ENCODE results near the gene ULBP2.
A peak's percentile ranks its signal among the peaks of the same experiment; 100 is the strongest.
"Not testable (repeated sequence)": the region's sequence is repeated elsewhere in the genome, so short reads cannot be mapped to it uniquely, and the experiment has no call there.

Gene ULBP2

DNA sequence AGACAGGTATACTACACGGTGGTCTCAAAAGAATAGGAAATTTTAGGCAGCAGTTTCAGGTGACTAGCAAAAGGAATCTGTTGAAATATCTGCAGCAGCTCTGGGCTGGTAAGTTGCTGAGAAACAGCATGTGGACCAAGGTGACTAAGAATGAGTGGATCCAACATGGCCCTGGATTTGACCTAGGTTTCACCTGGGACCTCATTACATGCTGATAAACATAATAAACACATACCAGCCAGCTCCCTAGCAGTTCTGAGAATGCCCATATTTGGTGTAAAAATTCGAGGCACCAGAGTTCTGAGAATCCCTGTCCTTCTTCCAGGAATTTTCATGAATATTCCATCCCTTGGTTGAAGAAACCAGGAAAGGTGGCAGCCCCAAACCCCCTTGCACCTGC, 11.6 kb downstream of the ULBP2 start:
- DNase-seq, result not testable (repeated sequence)

DNA sequence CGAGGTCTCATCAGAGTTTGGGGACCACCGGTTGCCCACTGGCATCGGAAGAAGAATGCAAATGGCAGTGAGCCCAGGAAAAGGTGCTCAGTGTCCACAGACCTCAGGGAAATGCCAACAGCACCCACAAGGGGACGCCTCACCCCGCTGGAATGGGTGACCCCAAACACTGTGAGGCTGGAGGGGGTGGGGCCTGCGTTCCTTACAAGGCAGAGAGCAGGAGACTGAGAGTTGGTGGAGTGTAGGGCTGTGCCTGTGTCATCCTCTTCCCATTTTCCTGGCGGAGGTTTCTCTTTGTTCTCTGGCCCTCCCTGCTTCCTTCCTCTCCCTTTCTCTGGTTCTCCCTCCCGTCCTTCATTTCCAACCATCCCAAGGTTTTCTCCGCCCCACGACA, 12.1 kb downstream of the ULBP2 start:
- DNase-seq, result not testable (repeated sequence)

DNA sequence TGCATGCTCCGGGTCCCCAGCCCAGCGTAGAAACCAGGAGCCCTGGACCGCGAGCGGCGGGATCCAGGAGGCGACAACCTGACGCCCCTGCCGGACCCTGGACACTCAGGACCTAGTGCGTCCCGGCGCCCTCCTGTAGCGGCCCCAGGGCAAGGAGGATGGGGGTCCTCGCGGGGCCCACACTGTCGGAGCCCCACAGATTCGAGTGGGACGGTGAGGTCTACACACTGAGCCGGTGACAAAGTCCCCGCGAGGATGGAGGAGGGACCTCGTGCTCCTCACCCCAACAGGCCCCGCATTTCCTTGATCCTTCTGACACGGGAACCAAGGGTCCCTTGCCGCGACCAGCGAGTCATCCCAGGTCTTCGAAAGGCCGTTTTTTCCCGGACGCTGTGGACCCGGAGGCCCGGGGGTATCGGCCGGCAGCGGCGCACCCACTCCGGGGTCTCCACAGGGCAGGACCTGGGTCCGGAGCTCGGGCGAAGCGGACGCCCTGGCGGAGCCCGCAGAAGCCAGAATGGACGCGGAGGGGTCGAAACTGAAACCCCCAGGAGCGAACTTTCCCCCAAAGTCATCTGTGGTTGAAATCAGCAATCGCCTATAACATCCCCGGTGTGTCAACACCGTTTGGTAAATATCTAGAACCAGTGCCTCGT, 12.6 kb downstream of the ULBP2 start:
- DNase-seq, result not testable (repeated sequence)

DNA sequence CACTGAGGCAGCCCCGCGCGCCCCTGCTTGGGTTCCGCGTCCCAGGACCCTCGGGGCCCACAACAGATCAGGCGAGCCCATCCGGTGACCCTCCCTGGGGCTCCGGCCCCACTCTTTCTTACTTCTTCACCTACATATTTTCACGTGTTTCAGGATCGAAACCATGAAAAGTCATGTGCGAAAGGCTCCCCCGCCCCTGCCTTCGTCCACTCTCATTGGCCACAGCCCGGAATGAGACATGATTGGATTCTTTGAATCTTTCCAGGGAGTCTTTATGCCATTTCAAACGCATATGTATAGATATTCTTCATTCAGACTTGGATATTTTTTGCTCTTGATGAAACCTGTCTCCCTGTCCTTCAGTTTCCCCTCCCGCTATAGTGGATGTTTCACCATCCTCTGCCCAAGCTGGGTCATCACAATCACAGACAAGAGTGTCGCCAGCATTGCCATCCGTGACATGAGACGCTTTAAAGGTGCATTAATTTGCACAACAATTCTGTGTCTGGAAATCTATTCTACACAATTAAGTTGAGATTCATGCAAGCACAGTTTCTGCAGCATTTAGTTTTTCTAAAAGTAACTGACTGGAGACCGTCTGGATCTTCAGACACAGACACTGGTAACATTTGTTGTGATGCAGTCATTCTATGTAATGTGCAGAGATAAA, 13.3 kb downstream of the ULBP2 start:
- DNase-seq, result not testable (repeated sequence)

DNA sequence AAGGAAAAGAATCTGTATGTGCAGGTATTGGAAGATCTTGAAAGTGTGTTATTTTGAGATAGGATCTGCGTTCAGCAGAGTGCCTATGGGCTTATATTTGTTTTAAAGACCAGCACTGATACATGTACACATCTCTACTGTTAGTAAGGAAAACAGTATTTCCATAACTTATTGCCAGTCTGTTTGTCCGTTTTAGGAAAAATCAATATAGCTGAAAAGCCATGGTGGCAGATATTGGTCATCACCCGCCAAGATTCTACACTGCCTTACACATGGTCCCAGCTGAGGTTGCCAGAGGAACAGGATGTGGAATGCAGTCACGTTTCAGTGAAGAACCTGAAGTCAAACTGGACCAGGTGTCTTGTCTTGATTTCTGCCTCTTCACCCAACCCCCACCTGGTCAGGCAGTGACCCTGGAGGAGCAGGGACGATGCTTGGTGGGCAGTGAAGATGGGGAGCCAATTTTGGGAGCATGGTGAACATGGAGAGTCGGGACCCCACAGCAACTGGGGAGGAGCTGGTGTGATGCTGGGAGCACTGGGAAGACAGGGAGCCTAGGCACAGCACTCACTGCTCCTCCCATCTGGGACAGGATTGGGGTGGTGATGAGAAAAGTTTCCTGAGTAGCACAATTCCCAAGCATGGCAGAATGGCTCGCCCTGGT, 14.0 kb downstream of the ULBP2 start:
- DNase-seq, result not testable (repeated sequence)

DNA sequence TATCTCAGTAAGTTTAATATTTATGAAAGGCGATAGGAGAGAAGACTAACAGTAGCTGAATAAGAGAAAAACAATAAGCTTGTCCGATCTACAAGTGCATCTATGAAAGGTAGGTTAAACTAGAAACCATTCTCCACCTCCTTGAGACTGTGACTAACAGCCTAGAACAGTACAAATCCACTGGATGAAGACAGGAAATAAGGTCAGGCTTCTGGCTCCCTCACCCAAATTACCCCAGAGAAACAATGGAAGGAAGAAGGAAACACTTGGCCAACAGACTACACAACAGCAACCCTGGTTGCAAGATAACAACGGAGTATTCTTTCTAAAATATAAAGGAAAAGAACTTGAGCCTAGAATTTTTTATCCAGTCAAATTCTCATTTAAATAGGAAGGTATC, 16.3 kb downstream of the ULBP2 start:
- not testable (repeated sequence) for DNase-seq

DNA sequence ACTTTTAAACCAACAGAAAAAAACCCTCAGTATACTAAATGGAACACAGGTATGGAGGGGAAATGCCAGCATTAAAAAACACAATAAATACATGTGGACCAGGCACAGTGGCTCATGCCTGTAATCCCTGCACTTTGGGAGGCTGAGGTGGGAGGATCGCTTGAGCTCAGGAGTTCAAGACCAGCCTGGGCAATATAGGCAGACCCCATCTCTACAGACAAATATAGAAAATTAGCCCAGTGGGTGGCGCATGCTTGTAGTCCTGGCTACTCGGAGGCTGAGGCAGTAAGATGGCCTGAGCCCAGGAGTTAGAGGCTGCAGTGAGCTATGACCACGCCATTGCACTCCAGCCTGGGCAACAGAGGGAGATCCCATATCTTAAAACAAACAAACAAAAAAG, 18.0 kb downstream of the ULBP2 start:
- not testable (repeated sequence) for DNase-seq

DNA sequence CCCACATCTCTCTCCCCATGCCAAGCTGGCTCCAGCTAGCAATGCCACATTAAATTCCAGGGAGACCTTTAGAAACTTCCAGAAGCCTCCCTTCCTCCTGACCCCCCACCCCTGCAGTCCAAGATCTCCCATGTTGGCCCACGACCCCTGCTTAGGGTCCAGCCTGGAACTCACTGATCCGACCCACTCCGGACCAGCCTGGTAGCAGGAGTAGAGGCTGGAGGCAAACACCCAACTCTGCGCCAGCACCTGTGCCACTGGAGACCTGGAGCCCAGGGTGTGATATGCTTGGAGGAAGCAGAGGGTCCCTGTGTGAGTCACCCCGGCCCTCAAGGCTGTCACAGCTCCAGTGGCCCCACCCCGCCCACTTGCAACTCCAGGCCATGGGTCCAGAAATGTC, 18.7 kb downstream of the ULBP2 start:
- DNase-seq, result no peak

DNA sequence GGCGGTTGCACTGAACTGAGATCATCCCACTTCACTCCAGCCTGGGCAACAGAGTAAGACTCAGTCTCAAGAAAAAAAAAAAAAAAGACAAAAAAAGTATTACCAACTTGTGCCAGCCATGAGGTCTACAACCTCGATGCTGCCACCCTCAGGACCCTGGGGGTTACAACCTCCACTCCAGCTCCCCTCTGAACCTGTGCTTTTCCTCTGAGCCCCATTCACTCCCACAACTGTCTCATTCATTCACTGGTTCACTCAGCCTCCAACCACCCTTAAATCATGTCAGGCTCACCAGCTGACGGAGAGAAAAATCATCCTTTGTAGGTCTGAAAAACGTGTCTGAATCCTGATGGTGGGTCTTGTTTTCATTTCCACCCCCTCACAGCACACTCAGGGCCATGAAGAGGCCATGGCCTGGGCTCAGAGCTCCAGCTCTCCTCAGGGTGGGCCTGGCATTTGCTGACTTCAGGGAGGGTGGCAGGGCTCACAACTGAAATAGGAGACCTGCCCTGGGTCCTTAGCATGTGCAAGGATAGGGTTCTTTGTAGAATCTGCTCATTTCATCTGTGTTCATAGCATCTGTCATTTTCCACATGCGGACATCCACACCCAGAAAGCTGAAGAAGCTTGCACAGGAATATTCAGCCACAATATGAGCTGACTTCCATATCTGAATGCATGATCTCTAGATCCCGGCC, 20.1 kb downstream of the ULBP2 start:
- peak; percentile 74 for DNase-seq

DNA sequence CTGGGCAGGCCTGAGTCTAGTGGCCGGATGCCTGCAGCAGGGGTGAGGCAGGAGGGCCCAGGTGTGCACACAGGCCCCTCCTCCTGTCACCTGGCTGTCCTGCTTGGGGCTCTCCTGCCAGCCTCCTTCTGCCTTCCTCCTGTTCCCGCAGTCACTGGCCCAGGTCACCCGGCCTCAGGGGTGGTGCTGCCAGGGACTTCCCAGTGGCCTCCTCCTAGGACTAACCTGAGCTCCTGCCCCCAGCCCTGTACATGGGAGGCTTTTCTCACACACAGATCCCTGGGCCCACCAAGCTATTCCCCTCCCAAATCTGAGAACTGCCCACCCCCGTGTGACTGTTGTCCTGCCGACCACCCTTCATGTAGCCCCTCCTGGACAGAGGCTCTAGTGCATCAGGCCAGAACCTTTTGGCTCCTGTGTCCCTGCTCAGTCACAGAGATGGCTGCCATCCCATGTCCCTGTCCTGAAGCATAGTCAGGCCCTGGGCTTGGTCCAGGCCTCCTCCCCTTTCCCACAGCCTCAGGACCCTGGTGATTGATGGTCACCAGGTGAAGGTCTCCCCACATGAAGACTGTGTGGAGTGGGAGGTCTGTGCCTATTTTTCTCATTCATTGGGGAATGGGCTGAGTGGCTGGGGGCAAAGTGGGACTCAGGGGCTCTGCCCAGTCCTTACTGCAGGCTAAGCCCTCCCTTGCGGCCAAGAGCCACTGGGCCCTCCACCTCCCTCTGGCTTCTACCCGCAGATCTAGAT, 20.8 kb downstream of the ULBP2 start:
- no peak for DNase-seq

DNA sequence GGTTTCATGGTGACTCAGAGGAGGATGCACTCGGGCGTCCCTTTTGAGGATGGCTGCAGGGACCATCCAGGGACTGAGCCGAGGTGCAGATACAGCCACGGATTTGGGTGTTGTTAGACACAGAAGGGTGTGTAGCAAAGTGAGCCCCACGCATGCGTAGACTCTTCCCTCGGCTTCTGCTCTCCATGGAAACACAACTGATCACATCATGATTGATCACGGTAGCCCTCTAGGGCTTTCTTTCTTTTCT, 21.3 kb downstream of the ULBP2 start:
- DNase-seq, result peak; percentile 65

DNA sequence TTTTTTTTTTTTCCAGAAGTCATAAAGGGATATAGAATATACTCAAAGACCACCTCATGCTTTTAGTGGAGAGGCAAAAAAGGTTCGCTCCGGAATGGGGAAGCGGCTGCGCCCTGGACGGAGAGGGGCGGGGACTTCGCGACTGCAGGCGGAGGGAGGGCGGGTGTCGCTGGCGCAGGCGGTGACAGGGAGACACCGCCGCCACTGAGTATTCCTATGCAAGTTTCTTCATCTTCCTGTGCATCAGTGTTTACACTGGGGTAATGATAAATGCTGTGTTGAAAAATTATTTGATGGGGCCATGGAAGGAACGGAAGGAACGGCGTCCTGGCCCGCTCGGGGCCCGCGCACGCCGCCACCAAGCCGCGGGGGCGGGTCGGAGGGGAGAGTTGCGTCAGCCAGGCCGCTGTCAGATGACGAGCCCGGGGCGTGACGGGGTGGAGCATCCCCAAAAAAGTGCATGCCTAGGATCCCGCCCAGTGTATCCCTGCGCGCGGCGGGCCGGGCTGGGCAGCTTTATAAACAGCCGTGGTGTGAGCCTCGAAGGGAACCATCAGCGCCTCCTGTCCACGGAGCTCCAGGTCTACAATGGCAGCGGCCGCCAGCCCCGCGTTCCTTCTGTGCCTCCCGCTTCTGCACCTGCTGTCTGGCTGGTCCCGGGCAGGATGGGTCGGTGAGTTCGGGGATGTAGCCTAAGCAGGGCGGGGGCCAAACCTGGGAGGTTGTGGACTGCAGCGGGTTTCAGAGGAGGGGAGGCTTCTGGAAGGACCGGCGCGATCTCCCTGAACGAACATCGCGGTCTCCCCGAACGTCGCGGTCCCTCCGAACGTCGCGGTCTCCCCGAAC, 21.9 kb downstream of the ULBP2 start, which contains the start of gene ULBP1:
TSS of gene ULBP1 (plus strand) at position 482 of the 846 bp plus-strand sequence. CDS start at position 589, 107 bp downstream.
- peak; percentile 87 for DNase-seq

DNA sequence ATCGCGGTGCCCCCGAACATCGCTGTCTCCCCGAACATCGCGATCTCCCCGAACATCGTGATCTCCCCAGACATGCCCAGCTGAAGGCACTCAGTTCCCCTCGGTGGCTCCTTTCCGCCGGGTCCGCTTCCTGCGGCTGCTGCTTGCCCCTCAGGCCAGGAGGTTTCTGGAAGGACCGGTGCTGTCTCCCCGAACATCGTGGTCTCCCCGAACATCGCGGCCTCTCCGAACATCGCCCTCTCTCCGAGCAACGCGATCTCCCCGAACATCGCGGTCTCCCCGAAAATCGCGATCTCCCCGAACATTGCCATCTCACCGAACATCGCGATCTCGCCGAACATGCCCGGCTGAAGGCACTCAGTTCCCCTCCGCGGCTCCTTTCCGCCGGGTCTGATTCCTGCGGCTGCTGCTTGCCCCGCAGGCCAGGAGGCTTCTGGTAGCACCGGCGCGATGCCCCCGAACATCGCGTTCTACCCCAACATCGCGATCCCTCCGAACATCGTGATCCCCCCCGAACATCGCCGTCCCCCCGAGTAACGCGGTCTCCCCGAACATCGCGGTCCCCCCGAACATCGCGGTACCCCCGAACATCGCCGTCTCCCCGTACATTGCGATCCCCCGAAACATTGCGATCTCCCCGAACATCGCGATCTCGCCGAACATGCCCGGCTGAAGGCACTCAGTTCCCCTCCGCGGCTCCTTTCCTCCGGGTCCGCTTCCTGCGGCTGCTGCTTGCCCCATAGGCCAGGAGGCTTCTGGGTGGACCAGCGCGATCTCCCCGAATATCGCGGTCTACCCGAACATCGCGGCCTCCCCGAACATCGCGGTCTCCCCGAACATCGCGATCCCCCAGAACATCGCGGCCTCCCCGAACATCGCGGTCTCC, 22.7 kb downstream of the ULBP2 start:
- DNase-seq, result peak; percentile 6

DNA sequence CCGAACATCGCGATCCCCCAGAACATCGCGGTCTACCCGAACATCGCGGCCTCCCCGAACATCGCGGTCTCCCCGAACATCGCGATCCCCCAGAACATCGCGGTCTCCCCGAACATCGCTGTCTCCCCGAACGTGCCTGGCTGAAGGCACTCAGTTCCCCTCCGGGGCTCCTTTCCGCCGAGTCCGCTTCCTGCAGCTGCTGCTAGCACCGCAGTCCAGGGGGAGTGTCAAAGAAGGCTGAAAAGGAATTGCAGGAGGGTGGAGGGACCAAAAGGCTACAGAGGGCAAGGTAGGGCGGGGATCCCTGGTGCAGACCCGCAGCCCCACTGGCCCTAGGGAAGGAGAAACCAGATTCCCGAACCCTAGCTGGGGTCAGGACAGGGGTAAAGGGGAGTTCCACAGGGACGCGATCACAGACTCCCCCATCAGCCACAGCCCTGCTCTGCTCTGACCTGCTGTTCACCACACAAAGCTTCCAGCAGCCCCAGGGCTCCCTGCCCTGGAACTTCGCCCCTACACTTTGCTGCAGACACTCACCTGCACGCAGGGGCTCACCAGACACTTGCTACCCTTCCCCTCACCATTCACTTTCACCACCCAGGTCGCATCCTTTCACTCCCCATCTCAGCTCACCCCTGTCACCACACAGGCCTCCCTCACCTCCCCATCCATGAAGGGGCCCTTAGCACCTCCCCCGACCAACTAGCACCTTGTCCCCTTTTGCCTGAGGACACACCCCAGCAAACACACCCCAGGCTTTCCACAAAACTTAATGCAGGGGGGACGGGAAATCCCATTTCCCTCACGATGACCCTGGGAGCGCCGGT, 23.6 kb downstream of the ULBP2 start:
- peak; percentile 35 for DNase-seq

DNA sequence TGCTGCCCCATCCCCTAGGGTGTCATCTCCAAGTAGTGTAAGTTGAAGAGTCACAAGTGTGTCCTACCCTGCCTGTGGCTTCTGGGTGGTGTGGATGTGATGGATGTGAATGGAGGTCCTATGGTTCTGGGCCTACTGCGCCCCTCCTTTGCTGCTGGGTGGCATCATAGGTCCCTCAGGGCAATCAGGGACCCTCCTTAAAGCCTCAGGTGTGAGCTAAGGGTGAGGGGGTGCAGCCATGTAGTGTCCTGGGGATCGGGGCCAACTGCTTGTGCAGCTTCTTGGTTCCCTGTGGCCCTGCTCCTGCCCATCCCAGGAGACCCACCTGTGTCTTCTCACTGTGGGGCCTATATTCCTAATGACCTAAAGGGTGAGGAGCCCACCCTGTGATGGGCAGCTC, 24.5 kb downstream of the ULBP2 start:
- DNase-seq, result not testable (repeated sequence)

DNA sequence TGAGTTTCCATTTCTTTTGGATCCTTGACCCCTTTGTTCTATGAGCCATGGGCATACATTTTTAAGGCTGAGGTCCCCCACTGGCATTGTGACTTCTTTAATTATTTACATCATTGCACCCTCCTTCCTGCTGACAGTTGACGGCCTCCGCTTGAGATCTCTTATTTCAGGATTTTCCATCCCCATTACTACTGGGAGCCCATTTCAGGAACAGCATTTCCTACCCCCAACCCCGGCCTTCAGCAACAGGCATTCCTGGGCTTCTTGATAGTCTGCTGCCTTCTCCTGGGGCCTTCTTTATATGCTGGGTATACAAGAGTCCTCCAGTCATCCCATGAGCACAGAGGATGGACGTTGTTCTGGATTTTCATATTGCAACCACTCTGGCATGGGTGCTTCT, 25.8 kb downstream of the ULBP2 start:
- DNase-seq, result no peak

DNA sequence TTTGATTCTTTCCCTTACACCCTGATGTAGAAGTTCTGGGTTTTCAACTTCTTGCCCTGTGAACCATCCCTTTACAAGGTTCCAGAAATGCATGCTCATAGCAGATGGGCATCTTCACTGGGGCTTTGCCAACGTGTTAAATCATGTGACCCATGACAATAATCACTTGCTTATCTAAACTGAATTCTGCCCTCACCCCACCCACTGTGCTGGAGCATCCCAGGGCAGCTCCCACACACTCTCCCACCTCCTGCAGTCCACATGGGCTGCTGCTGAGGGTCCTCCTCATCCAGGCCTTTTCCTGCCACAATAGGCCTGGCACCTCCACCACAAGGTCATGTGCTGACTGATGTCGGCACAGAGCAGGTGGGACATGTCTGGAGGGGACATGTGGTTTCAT, 26.2 kb downstream of the ULBP2 start:
- not testable (repeated sequence) for DNase-seq

DNA sequence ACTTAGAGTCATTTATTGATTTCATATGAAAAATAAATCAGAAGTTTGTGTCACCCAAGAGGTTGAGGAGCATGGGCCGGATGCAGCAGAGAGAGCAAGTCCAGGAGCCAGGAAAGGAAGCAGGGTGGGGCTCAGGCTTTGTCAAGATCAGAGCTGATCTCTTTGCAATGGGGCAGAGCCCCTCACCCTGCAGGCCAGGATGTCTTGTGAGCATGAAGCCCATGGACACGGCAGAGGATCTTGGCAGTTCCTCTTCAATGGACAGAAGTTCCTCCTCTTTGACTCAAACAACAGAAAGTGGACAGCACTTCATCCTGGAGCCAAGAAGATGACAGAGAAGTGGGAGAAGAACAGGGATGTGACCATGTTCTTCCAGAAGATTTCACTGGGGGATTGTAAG, 27.1 kb downstream of the ULBP2 start:
- not testable (repeated sequence) for DNase-seq

DNA sequence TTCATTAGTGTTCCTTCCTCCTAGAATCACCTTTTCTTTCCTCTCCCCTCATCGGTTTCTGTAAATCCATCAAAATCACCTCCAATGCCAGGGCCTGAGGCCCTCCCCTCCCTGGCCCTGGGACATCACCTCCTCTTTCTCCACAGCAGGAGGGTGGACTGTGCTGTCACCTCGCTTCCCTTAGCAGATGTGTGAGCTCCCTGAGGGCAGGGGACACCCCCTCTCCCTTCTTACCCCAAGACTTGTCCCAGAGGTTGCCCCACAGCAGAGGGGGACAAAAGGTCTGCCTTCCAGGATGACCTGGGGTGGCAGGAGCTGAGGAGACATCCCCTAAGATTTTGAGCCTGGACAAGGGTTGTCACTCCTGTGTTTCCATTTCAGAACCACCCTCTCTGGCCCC, 27.8 kb downstream of the ULBP2 start:
- DNase-seq, result no peak

DNA sequence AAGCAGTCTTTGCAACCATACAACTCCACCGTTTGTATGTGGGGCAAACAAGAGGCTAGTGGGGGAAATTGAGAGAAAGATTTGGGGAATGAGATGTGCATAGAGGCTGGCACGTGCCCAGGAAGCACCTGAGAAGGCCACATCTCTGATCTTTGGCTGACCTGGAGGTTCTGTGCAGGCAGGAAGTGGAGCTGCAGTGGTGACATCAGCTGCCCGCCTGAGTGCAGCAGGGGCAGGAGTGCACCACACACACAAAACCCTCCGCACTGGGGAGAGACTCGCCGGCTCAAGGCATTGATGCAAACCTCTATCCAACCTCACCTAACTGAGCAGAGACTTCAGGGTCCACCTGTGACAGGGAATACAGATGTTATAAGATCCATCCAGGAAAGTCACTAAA, 32.6 kb downstream of the ULBP2 start:
- not testable (repeated sequence) for DNase-seq

All from hematopoietic multipotent progenitor cell treated with erythropoietin and hydrocortisone succinate and interleukin-3 and kit ligand, for 6 days (in vitro differentiated cells).